ENCODE measurements around the gene CASZ1. TPM values are rescaled to one million over a fixed set of nuclear protein-coding genes. Genes with fewer than 3 reads are reported as not detected.

CASZ1 gene
- total RNA-seq, 1 donor from 2014 or later: 58.2 TPM

- DNase-seq (ENCODE audit: missing footprints): no peak
- intact Hi-C loops (cut with DNase I): no loop called here
- ATAC-seq: peak; percentile 55
Observed at GRCh38 chr1:10781137-10781536, 15.3 kb downstream of the CASZ1 start.

- ATAC-seq: no peak
- intact Hi-C loops (cut with DNase I): no loop called here
Observed at GRCh38 chr1:10779841-10780240, 16.6 kb downstream of the CASZ1 start.

GRCh38 chr1:10779201-10779600, 17.2 kb downstream of the CASZ1 start:
- DNase-seq (ENCODE audit: missing footprints) (no peak), ATAC-seq (no peak)
- intact Hi-C loops (cut with DNase I): no loop called here

More at GRCh38 chr1:10779841-10780240, 16.6 kb downstream of the CASZ1 start:
- DNase-seq (ENCODE audit: missing footprints): no peak

- no peak for DNase-seq (ENCODE audit: missing footprints)
- intact Hi-C loops (cut with DNase I): no loop called here
- ATAC-seq: no peak
Observed at GRCh38 chr1:10778640-10779039, 17.8 kb downstream of the CASZ1 start.

GRCh38 chr1:10777749-10778574, 18.5 kb downstream of the CASZ1 start:
- no peak for ATAC-seq
- intact Hi-C loops (cut with DNase I): no loop called here

GRCh38 chr1:10776190-10776905, 20.1 kb downstream of the CASZ1 start:
- ATAC-seq: no peak
- no peak for DNase-seq (ENCODE audit: missing footprints)
- intact Hi-C loops (cut with DNase I): no loop called here

More at GRCh38 chr1:10777749-10778574, 18.5 kb downstream of the CASZ1 start:
- no peak for DNase-seq (ENCODE audit: missing footprints)

GRCh38 chr1:10775763-10776162, 20.7 kb downstream of the CASZ1 start:
- no peak for ATAC-seq
- intact Hi-C loops (cut with DNase I): no loop called here
- no peak for DNase-seq (ENCODE audit: missing footprints)

- DNase-seq (ENCODE audit: missing footprints) (no peak), ATAC-seq (peak; percentile 27)
- intact Hi-C loops (cut with DNase I): no loop called here
Observed at GRCh38 chr1:10774615-10775310, 21.7 kb downstream of the CASZ1 start.

GRCh38 chr1:10773851-10774614, 22.4 kb downstream of the CASZ1 start:
- intact Hi-C loops (cut with DNase I): no loop called here
- peak; percentile 80 for ATAC-seq
- no peak for DNase-seq (ENCODE audit: missing footprints)

GRCh38 chr1:10773376-10773775, 23.1 kb downstream of the CASZ1 start:
- intact Hi-C loops (cut with DNase I): no loop called here
- DNase-seq (ENCODE audit: missing footprints) (no peak), ATAC-seq (no peak)

GRCh38 chr1:10772711-10773110, 23.7 kb downstream of the CASZ1 start:
- DNase-seq (ENCODE audit: missing footprints) (peak; percentile 23), ATAC-seq (no peak)
- intact Hi-C loops (cut with DNase I): no loop called here

- intact Hi-C loops (cut with DNase I): no loop called here
- ATAC-seq (no peak), DNase-seq (ENCODE audit: missing footprints) (peak; percentile 25)
Observed at GRCh38 chr1:10771789-10772188, 24.7 kb downstream of the CASZ1 start.

- intact Hi-C loops (cut with DNase I): no loop called here
- ATAC-seq: no peak
- no peak for DNase-seq (ENCODE audit: missing footprints)
Observed at GRCh38 chr1:10768552-10768951, 27.9 kb downstream of the CASZ1 start.

- intact Hi-C loops (cut with DNase I): no loop called here
- no peak for ATAC-seq
- DNase-seq (ENCODE audit: missing footprints): peak; percentile 34
Observed at GRCh38 chr1:10767282-10767681, 29.2 kb downstream of the CASZ1 start.

- intact Hi-C loops (cut with DNase I): no loop called here
- ATAC-seq (no peak), DNase-seq (ENCODE audit: missing footprints) (no peak)
Observed at GRCh38 chr1:10765734-10766478, 30.5 kb downstream of the CASZ1 start.

- ATAC-seq (no peak), DNase-seq (ENCODE audit: missing footprints) (no peak)
- intact Hi-C loops (cut with DNase I): no loop called here
Observed at GRCh38 chr1:10765304-10765703, 31.1 kb downstream of the CASZ1 start.

- intact Hi-C loops (cut with DNase I): no loop called here
- no peak for DNase-seq (ENCODE audit: missing footprints)
- peak; percentile 45 for ATAC-seq
Observed at GRCh38 chr1:10764296-10764798, 32.1 kb downstream of the CASZ1 start.

- DNase-seq (ENCODE audit: missing footprints) (no peak), ATAC-seq (no peak)
- intact Hi-C loops (cut with DNase I): no loop called here
Observed at GRCh38 chr1:10762875-10763274, 33.6 kb downstream of the CASZ1 start.

Data from Right ventricle myocardium inferior (tissue), 1 donor.